WTC11 (cell line): ENCODE results near the gene CCDC182. TPM values are rescaled to one million over a fixed set of nuclear protein-coding genes. Genes with fewer than 3 reads are reported as not detected.

Experiments used
- ATF1 ChIP-seq: sonication (generic); formaldehyde crosslinking; IDR thresholded peaks from 2 replicates; pipeline ENCODE4 v1.8.1; 2023; ENCODE audit warnings: mild to moderate bottlenecking, moderate library complexity, missing genetic modification reagents
- ATF3 ChIP-seq: sonication (generic); formaldehyde crosslinking; conservative IDR thresholded peaks from 2 replicates; pipeline ENCODE4 v1.8.1; 2022; ENCODE audit warnings: mild to moderate bottlenecking, missing genetic modification reagents
- ATF6 ChIP-seq: sonication (generic); formaldehyde crosslinking; IDR thresholded peaks from 2 replicates; pipeline ENCODE4 v1.8.1; 2023; ENCODE audit warnings: mild to moderate bottlenecking, missing genetic modification reagents
- CDX4 ChIP-seq: fragments of 250-450 bp; sonication (Bioruptor Pico); IDR thresholded peaks from 2 replicates; pipeline ENCODE4 v1.9.0; 2021; ENCODE audit warnings: moderate library complexity, mild to moderate bottlenecking, inconsistent platforms, borderline replicate concordance
- CREB1 ChIP-seq: sonication (generic); formaldehyde crosslinking; IDR thresholded peaks from 2 replicates; pipeline ENCODE4 v1.8.0; 2023; ENCODE audit warnings: mild to moderate bottlenecking, missing genetic modification reagents
- E2F5 ChIP-seq: sonication (generic); formaldehyde crosslinking; IDR thresholded peaks from 2 replicates; pipeline ENCODE4 v1.8.1; 2022; ENCODE audit warnings: mild to moderate bottlenecking, moderate library complexity, missing genetic modification reagents
- ELF4 ChIP-seq: sonication (generic); formaldehyde crosslinking; IDR thresholded peaks from 2 replicates; pipeline ENCODE4 v1.8.1; 2022; ENCODE audit warnings: low read depth, mild to moderate bottlenecking, moderate library complexity, missing genetic modification reagents
- FOXJ3 ChIP-seq: sonication (generic); formaldehyde crosslinking; IDR thresholded peaks from 2 replicates; pipeline ENCODE4 v1.9.0; 2021; ENCODE audit warnings: missing genetic modification reagents, mild to moderate bottlenecking, borderline replicate concordance
- FOXP4 ChIP-seq: sonication (generic); formaldehyde crosslinking; IDR thresholded peaks from 2 replicates; pipeline ENCODE4 v1.8.0; 2022; ENCODE audit warnings: mild to moderate bottlenecking, missing genetic modification reagents
- GABPB1 ChIP-seq: sonication (generic); formaldehyde crosslinking; IDR thresholded peaks from 2 replicates; pipeline ENCODE4 v1.8.1; 2023; ENCODE audit warnings: mild to moderate bottlenecking, missing genetic modification reagents
- SP1 ChIP-seq: sonication (generic); formaldehyde crosslinking; conservative IDR thresholded peaks from 2 replicates; pipeline ENCODE4 v1.8.1; 2022; ENCODE audit warnings: missing genetic modification reagents
- TEAD1 ChIP-seq: sonication (generic); formaldehyde crosslinking; IDR thresholded peaks from 2 replicates; pipeline ENCODE4 v1.8.0; 2022; ENCODE audit warnings: mild to moderate bottlenecking, missing genetic modification reagents
- TP53 ChIP-seq: sonication (generic); formaldehyde crosslinking; IDR thresholded peaks from 2 replicates; pipeline ENCODE4 v1.8.1; 2023; ENCODE audit warnings: mild to moderate bottlenecking, missing genetic modification reagents
- ZNF263 ChIP-seq: sonication (generic); formaldehyde crosslinking; IDR thresholded peaks from 2 replicates; pipeline ENCODE4 v1.8.1; 2022; ENCODE audit warnings: low read depth, mild to moderate bottlenecking, moderate library complexity, missing genetic modification reagents
- ZNF423 ChIP-seq: fragments of 250-450 bp; sonication (Bioruptor Pico); IDR thresholded peaks from 2 replicates; pipeline ENCODE4 v2.1.2; 2022; ENCODE audit warnings: mild to moderate bottlenecking, moderate library complexity
- ZNF532 ChIP-seq: fragments of 250-450 bp; sonication (Bioruptor Pico); IDR thresholded peaks from 2 replicates; pipeline ENCODE4 v1.9.0; 2021; ENCODE audit warnings: mild to moderate bottlenecking, borderline replicate concordance
- total RNA-seq: library from RNA; stranded (reverse); gene quantifications from 3 replicates; pipeline ENCODE4 v1.2.3, GENCODE V29; 2021
- TF ChIP-seq, protein P1 (sequence below): sonication (generic); formaldehyde crosslinking; IDR thresholded peaks from 2 replicates; pipeline ENCODE4 v1.8.1; 2022; ENCODE audit warnings: low read depth, mild to moderate bottlenecking, moderate library complexity, missing genetic modification reagents, borderline replicate concordance
- TF ChIP-seq, protein P2 (sequence below): sonication (generic); formaldehyde crosslinking; IDR thresholded peaks from 2 replicates; pipeline ENCODE4 v1.8.1; 2023; ENCODE audit warnings: mild to moderate bottlenecking, moderate library complexity, missing genetic modification reagents
- TF ChIP-seq, protein P3 (sequence below): sonication (generic); formaldehyde crosslinking; IDR thresholded peaks from 2 replicates; pipeline ENCODE4 v1.8.1; 2023; ENCODE audit warnings: mild to moderate bottlenecking, missing genetic modification reagents, moderate library complexity
- TF ChIP-seq, protein P4 (sequence below): sonication (generic); formaldehyde crosslinking; IDR thresholded peaks from 2 replicates; pipeline ENCODE4 v1.8.1; 2022; ENCODE audit warnings: missing genetic modification reagents, borderline replicate concordance
- TF ChIP-seq, protein P5 (sequence below): sonication (generic); formaldehyde crosslinking; IDR thresholded peaks from 2 replicates; pipeline ENCODE4 v1.8.1; 2022; ENCODE audit warnings: low read depth, missing genetic modification reagents, borderline replicate concordance

CCDC182 gene
- total RNA-seq, 1 experiment from 2014 or later, result not detected

DNA sequence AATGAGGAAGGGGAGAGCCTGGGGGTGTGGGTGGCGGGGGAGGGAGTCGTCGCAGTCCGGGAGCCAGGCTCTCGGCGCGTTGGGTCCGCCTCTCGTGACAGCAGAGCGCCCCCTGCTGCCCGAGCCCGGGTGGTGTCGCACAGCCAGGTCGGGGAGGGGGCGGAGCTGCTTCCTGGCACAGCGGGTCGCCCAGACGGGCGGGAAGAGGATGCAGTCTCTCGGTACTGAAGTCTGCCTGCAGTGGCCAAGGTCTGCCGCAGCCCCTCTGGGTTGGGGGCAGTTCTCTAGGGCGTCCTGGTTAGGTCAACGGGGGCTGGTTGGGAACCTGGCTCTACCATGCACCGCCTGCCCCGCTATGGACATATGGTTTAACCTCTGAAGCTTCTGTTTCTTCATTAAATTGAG, 38.2 kb upstream of the CCDC182 start (continued):
- TF ChIP-seq, protein P1, sequence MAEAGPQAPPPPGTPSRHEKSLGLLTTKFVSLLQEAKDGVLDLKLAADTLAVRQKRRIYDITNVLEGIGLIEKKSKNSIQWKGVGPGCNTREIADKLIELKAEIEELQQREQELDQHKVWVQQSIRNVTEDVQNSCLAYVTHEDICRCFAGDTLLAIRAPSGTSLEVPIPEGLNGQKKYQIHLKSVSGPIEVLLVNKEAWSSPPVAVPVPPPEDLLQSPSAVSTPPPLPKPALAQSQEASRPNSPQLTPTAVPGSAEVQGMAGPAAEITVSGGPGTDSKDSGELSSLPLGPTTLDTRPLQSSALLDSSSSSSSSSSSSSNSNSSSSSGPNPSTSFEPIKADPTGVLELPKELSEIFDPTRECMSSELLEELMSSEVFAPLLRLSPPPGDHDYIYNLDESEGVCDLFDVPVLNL (CRISPR knock-in tag), result no peak
- no peak for TF ChIP-seq CDX4 (CRISPR knock-in tag)
- 0 out of 2 replicates have a peak, but pooled peaks have one; percentile 28 for TF ChIP-seq FOXP4 (CRISPR knock-in tag)
- no peak for TF ChIP-seq ATF1
- TF ChIP-seq FOXJ3, result no peak
- no peak for TF ChIP-seq TP53 (CRISPR knock-in tag)
- peak; percentile 94 for TF ChIP-seq E2F5 (CRISPR knock-in tag)
- TF ChIP-seq ZNF423 (CRISPR knock-in tag), result 0 out of 2 replicates have a peak, but pooled peaks have one; percentile 34
- 0 out of 2 replicates have a peak, but pooled peaks have one; percentile 47 for TF ChIP-seq CREB1
- no peak for TF ChIP-seq ELF4 (CRISPR knock-in tag)
- no peak for TF ChIP-seq ZNF263 (CRISPR knock-in tag)
- TF ChIP-seq ATF6 (CRISPR knock-in tag), result no peak
- TF ChIP-seq, protein P2, sequence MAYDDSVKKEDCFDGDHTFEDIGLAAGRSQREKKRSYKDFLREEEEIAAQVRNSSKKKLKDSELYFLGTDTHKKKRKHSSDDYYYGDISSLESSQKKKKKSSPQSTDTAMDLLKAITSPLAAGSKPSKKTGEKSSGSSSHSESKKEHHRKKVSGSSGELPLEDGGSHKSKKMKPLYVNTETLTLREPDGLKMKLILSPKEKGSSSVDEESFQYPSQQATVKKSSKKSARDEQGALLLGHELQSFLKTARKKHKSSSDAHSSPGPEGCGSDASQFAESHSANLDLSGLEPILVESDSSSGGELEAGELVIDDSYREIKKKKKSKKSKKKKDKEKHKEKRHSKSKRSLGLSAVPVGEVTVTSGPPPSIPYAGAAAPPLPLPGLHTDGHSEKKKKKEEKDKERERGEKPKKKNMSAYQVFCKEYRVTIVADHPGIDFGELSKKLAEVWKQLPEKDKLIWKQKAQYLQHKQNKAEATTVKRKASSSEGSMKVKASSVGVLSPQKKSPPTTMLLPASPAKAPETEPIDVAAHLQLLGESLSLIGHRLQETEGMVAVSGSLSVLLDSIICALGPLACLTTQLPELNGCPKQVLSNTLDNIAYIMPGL (CRISPR knock-in tag), result peak; percentile 69
- no peak for TF ChIP-seq GABPB1 (CRISPR knock-in tag)
- no peak for TF ChIP-seq ATF3 (CRISPR knock-in tag)
- no peak for TF ChIP-seq ZNF532
- TF ChIP-seq, protein P3, sequence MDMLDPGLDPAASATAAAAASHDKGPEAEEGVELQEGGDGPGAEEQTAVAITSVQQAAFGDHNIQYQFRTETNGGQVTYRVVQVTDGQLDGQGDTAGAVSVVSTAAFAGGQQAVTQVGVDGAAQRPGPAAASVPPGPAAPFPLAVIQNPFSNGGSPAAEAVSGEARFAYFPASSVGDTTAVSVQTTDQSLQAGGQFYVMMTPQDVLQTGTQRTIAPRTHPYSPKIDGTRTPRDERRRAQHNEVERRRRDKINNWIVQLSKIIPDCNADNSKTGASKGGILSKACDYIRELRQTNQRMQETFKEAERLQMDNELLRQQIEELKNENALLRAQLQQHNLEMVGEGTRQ, result 0 out of 2 replicates have a peak, but pooled peaks have one; percentile 13
- TF ChIP-seq, protein P4, sequence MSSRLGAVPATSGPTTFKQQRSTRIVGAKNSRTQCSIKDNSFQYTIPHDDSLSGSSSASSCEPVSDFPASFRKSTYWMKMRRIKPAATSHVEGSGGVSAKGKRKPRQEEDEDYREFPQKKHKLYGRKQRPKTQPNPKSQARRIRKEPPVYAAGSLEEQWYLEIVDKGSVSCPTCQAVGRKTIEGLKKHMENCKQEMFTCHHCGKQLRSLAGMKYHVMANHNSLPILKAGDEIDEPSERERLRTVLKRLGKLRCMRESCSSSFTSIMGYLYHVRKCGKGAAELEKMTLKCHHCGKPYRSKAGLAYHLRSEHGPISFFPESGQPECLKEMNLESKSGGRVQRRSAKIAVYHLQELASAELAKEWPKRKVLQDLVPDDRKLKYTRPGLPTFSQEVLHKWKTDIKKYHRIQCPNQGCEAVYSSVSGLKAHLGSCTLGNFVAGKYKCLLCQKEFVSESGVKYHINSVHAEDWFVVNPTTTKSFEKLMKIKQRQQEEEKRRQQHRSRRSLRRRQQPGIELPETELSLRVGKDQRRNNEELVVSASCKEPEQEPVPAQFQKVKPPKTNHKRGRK (CRISPR knock-in tag), result no peak
- no peak for TF ChIP-seq TEAD1 (CRISPR knock-in tag)
- TF ChIP-seq, protein P5, sequence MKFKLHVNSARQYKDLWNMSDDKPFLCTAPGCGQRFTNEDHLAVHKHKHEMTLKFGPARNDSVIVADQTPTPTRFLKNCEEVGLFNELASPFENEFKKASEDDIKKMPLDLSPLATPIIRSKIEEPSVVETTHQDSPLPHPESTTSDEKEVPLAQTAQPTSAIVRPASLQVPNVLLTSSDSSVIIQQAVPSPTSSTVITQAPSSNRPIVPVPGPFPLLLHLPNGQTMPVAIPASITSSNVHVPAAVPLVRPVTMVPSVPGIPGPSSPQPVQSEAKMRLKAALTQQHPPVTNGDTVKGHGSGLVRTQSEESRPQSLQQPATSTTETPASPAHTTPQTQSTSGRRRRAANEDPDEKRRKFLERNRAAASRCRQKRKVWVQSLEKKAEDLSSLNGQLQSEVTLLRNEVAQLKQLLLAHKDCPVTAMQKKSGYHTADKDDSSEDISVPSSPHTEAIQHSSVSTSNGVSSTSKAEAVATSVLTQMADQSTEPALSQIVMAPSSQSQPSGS (CRISPR knock-in tag), result no peak
- peak; percentile 61; the same call in 1 of the 2 replicates for TF ChIP-seq SP1 (CRISPR knock-in tag)
